ENCODE results near the gene EDEM1.

GRCh38 chr3:5205165-5205941, 17.8 kb downstream of the EDEM1 start:
- no peak for TF ChIP-seq EP300 (IDR thresholded peaks at IDR 0.05)
- no peak for TF ChIP-seq POLR2A (IDR thresholded peaks at IDR 0.05)
- no peak for TF ChIP-seq CTCF (IDR thresholded peaks at IDR 0.05)

Measured in gastroesophageal sphincter (tissue), 3 donors.